Endothelial cell of hepatic sinusoid (primary cell): Measurements from ENCODE around the gene ESPL1.

Source experiments
- in situ Hi-C: cut with HindIII; loops from 2 replicates; pipeline ENCODE4 v1.10.0; 2017; ENCODE audit warnings: low sequenced_read_pairs

ESPL1 gene

GRCh38 chr12:53332744-53333143 lies 64.6 kb downstream of the ESPL1 start:
- in situ Hi-C loops: no loop called here

- in situ Hi-C loops: no loop called here
Observed at GRCh38 chr12:53333289-53333688, 65.2 kb downstream of the ESPL1 start.

- in situ Hi-C loops: no loop called here
Observed at GRCh38 chr12:53333845-53334244, 65.7 kb downstream of the ESPL1 start.

GRCh38 chr12:53334822-53335221 lies 66.7 kb downstream of the ESPL1 start:
- in situ Hi-C loops: no loop called here

- in situ Hi-C loops: no loop called here
Observed at GRCh38 chr12:53336181-53336681, 68.1 kb downstream of the ESPL1 start, which contains the start of gene SP7. Gene SP7, minus strand, starts transcription at chr12:53336354. Its CDS starts 708 bp downstream, at chr12:53335646.

- in situ Hi-C loops: no loop called here
Observed at GRCh38 chr12:53338017-53338416, 69.9 kb downstream of the ESPL1 start.

- in situ Hi-C loops: no loop called here
Observed at GRCh38 chr12:53338916-53339315, 70.8 kb downstream of the ESPL1 start.

- in situ Hi-C loops: loop anchor here (5.0 to 10.0 kb wide), 2 partner anchors 82 to 164 kb away; partner anchors contain the start of genes AMHR2, NPFF and TARBP2
Observed at GRCh38 chr12:53340398-53340797, 72.3 kb downstream of the ESPL1 start.
